Mesenchymal stem cell (in vitro differentiated cells and primary cell): Measurements from ENCODE around the gene ITGA4.

Experiments used
- DNase-seq: peaks from one replicate; pipeline ENCODE4 v3.0.0-alpha.2; 2013
- H2AFZ ChIP-seq: one replicate; pipeline ENCODE4 v1.6.1; 2013; ENCODE audit warnings: low read depth, mild to moderate bottlenecking, control low read depth, inconsistent platforms, low read length, moderate library complexity
- H2AK5ac ChIP-seq: 2 replicates; pipeline ENCODE4 v1.6.1; 2013; ENCODE audit warnings: low read length, moderate library complexity, mild to moderate bottlenecking, inconsistent platforms; ENCODE audit not compliant: severe bottlenecking
- H2BK120ac ChIP-seq: one replicate; pipeline ENCODE4 v1.6.1; 2013; ENCODE audit warnings: low read depth, mild to moderate bottlenecking, inconsistent platforms, low read length, moderate library complexity
- H2BK12ac ChIP-seq, 2 experiments: one replicate each; pipeline ENCODE4 v1.6.1; 2013; ENCODE audit warnings: inconsistent platforms in 2 of 2, low read length in 2 of 2, mild to moderate bottlenecking in 2 of 2, moderate library complexity in 2 of 2, control low read depth in 1 of 2
- H2BK15ac ChIP-seq: one replicate; pipeline ENCODE4 v1.6.1; 2013; ENCODE audit warnings: mild to moderate bottlenecking, low read depth, inconsistent platforms; ENCODE audit not compliant: poor library complexity, severe bottlenecking
- H2BK5ac ChIP-seq: 2 replicates; pipeline ENCODE4 v1.6.1; 2013; ENCODE audit warnings: low read depth, mild to moderate bottlenecking, low read length, control low read depth, inconsistent platforms; ENCODE audit not compliant: poor library complexity, severe bottlenecking
- H3K14ac ChIP-seq, 2 experiments: one replicate each; pipeline ENCODE4 v1.6.1; 2013; ENCODE audit warnings: inconsistent platforms in 2 of 2, low read length in 2 of 2, control low read depth in 1 of 2, mild to moderate bottlenecking in 1 of 2, moderate library complexity in 1 of 2
- H3K18ac ChIP-seq, 2 experiments: one replicate each; pipeline ENCODE4 v1.6.1; 2013; ENCODE audit warnings: inconsistent platforms in 2 of 2, low read length in 2 of 2, control low read depth in 1 of 2, low read depth in 1 of 2, mild to moderate bottlenecking in 1 of 2
- H3K23ac ChIP-seq, 2 experiments: one replicate each; pipeline ENCODE4 v1.6.1; 2013; ENCODE audit warnings: inconsistent platforms in 2 of 2, low read length in 2 of 2, mild to moderate bottlenecking in 2 of 2, moderate library complexity in 2 of 2, control low read depth in 1 of 2
- H3K27ac ChIP-seq: 2 replicates; pipeline ENCODE4 v1.5.1; 2013; ENCODE audit warnings: mild to moderate bottlenecking, moderate library complexity, low read length, control low read depth, inconsistent platforms; ENCODE audit not compliant: poor library complexity, severe bottlenecking
- H3K27me3 ChIP-seq, 2 experiments: 2 replicates each; pipeline versions ENCODE4 v1.6.1 to v1.7.0; 2013; ENCODE audit warnings: low read length in 2 of 2, mild to moderate bottlenecking in 2 of 2, moderate library complexity in 2 of 2, control low read depth in 1 of 2, inconsistent platforms in 1 of 2; ENCODE audit not compliant: control insufficient read depth in 1 of 2, insufficient read depth in 1 of 2
- H3K36me3 ChIP-seq, 2 experiments: 2 replicates each; pipeline versions ENCODE4 v1.6.1 to v1.7.0; 2013; ENCODE audit warnings: low read length in 2 of 2, control low read depth in 1 of 2, inconsistent platforms in 1 of 2, low read depth in 1 of 2, mild to moderate bottlenecking in 1 of 2; ENCODE audit not compliant: insufficient read depth in 2 of 2, control insufficient read depth in 1 of 2
- H3K4ac ChIP-seq, 2 experiments: one replicate each; pipeline ENCODE4 v1.6.1; 2013; ENCODE audit warnings: inconsistent platforms in 2 of 2, low read length in 2 of 2, mild to moderate bottlenecking in 2 of 2, moderate library complexity in 2 of 2, control low read depth in 1 of 2, low read depth in 1 of 2
- H3K4me1 ChIP-seq: 2 replicates; pipeline ENCODE4 v1.6.1; 2013; ENCODE audit warnings: low read depth, low read length, control low read depth; ENCODE audit not compliant: control insufficient read depth, insufficient read depth
- H3K4me2 ChIP-seq: 2 replicates; pipeline ENCODE4 v1.6.1; 2013; ENCODE audit warnings: low read length, mild to moderate bottlenecking, inconsistent platforms; ENCODE audit not compliant: poor library complexity, severe bottlenecking
- H3K4me3 ChIP-seq, 2 experiments: 2 replicates each; pipeline versions ENCODE4 v1.5.1 to v1.7.0; 2013; ENCODE audit warnings: low read length in 2 of 2, mild to moderate bottlenecking in 2 of 2, control low read depth in 1 of 2, low read depth in 1 of 2; ENCODE audit not compliant: insufficient read depth in 1 of 2
- H3K79me1 ChIP-seq: replicated peaks from 2 replicates; pipeline ENCODE4 v1.6.1; 2013; ENCODE audit warnings: mild to moderate bottlenecking, control low read depth, low read length, inconsistent platforms; ENCODE audit not compliant: poor library complexity, severe bottlenecking
- H3K9ac ChIP-seq: 2 replicates; pipeline ENCODE4 v1.7.0; 2013; ENCODE audit warnings: mild to moderate bottlenecking, low read length, moderate library complexity
- H3K9me3 ChIP-seq: 2 replicates; pipeline ENCODE4 v1.7.0; 2013; ENCODE audit warnings: mild to moderate bottlenecking, low read length; ENCODE audit not compliant: control insufficient read depth
- H4K8ac ChIP-seq: one replicate; pipeline ENCODE4 v1.6.1; 2013; ENCODE audit warnings: inconsistent platforms, mild to moderate bottlenecking, low read length, moderate library complexity
- H4K91ac ChIP-seq: one replicate; pipeline ENCODE4 v1.6.1; 2013; ENCODE audit warnings: mild to moderate bottlenecking, low read length, inconsistent platforms
- WGBS: methylation state at CpG from one replicate; pipeline ENCODE4 v1.1.7; 2013; ENCODE audit warnings: mixed read lengths; 5-methylcytosine and 5-hydroxymethylcytosine counted together

ITGA4 gene

DNA sequence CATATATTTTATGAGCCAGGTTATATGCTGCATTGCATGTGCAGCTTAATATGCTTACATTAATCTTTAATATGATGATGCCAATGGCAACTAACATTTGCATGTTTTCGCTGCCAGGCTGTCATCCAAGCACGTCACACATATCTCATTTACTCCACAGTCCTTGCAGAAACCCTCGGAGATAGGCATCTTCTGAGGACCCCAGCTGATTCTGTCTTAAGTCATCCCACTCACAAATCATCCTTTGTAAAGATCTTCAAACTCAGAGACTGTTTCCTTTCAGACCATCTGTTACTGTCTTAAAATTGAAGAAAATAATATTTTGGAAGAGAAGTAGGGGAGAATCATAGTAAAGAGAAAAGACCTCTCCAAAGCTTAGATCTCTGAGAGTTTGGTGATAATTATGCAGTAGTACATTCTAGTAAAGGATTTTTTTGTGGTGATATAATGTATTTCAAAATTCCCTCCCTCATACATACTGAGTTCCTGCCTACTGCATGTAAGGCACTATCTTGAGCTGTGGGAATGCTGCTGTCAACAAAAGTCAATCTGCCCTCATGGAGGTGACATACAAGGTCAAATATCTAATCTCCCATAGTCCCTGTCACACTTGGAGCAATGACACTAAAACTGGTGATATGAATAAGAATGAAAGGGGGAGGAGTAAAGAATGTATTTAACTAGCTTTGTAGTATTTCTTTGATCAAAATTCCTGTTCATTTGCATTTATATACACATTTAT is 11.0 kb downstream of the ITGA4 start:
- Histone ChIP-seq H3K4me1 (peaks cover 2% of the 10 kb centered on the region), H2AFZ (no peak overlapping the region), H3K18ac (peak overlapping the region in 1 of 2 experiments; percentile 52), H3K4me2 (no peak overlapping the region), H3K23ac (no peak overlapping the region), H4K91ac (no peak overlapping the region), H3K27ac (no peak overlapping the region), H3K36me3 (no peaks in the 10 kb centered on the region), H4K8ac (no peak overlapping the region), H2BK15ac (no peak overlapping the region), H2AK5ac (no peak overlapping the region), H2BK12ac (no peak overlapping the region), H2BK120ac (no peak overlapping the region), H3K27me3 (no peaks in the 10 kb centered on the region), H3K4me3 (no peak overlapping the region), H3K9ac (peak overlapping the region; percentile 3), H3K4ac (no peak overlapping the region), H3K79me1 (peaks cover 3% of the 10 kb centered on the region), H2BK5ac (no peak overlapping the region), H3K14ac (peak overlapping the region in 1 of 2 experiments; percentile 84), H3K9me3 (no peaks in the 10 kb centered on the region)
- no peak for DNase-seq
- 78% methylated on average over 3 of the region's 3 CpGs for WGBS

DNA sequence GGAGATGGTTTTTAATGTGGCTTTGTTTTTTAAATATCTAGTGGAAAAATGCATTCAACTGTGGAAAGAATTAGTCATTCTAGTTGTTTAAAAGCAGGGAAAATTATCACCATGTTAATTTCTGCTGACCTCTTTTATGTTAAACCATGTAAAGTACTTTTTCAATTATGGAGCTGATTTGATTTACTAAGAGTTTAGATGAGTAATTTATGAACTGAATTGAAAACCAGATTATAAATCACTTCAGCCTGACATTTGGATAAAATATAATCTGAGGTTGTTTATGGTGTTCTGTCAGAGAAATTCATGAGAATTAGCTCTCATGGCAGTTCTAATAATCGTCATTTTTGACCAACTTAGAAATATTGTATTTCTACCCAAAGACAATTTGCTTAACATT is 11.6 kb downstream of the ITGA4 start:
- Histone ChIP-seq H3K36me3 (no peaks in the 10 kb centered on the region), H2AK5ac (no peak overlapping the region), H4K91ac (no peak overlapping the region), H3K23ac (no peak overlapping the region), H3K4me1 (peaks cover 2% of the 10 kb centered on the region), H2BK15ac (no peak overlapping the region), H2BK12ac (no peak overlapping the region), H3K79me1 (peaks cover 3% of the 10 kb centered on the region), H3K9ac (no peak overlapping the region), H3K27me3 (no peaks in the 10 kb centered on the region), H3K4me3 (no peak overlapping the region), H3K4me2 (no peak overlapping the region), H2BK5ac (no peak overlapping the region), H3K18ac (no peak overlapping the region), H3K9me3 (no peaks in the 10 kb centered on the region), H3K14ac (no peak overlapping the region), H4K8ac (no peak overlapping the region), H2BK120ac (no peak overlapping the region), H3K27ac (no peak overlapping the region), H3K4ac (no peak overlapping the region), H2AFZ (no peak overlapping the region)
- no peak for DNase-seq
- WGBS: no CpG with 5 or more reads among the region's 1 CpG

DNA sequence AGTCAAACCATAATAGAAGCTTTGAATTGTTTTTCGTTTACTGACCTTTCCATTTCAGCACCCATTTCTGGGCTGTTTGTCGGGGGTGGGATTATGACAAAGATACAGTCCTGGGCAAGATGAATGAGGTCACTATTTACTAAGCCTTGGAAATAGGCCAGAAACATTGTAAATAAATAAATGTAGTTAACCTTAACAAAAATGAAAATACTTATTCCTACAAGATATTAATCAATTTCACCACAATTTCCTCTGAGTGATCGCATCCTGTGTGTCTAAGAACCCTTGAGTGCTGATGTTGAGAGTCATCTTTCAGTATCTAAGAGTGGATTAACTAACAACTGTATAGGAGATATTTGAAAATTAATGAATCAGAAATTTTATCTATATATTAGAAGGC is 14.0 kb downstream of the ITGA4 start:
- H3K4me1 ChIP-seq: peaks cover 2% of the 10 kb centered on the region

GRCh38 chr2:181471783-181472182 is 14.6 kb downstream of the ITGA4 start:
- Histone ChIP-seq H3K79me1 (peaks cover 3% of the 10 kb centered on the region), H2BK15ac (no peak overlapping the region), H3K4me2 (no peak overlapping the region), H3K23ac (no peak overlapping the region), H3K9ac (no peak overlapping the region), H2BK5ac (no peak overlapping the region), H3K36me3 (peaks cover 0 to 15% of the 10 kb centered on the region in 2 experiments), H3K4me3 (no peak overlapping the region), H2AFZ (no peak overlapping the region), H2AK5ac (no peak overlapping the region), H3K4me1 (peaks cover 2% of the 10 kb centered on the region), H2BK120ac (no peak overlapping the region), H3K18ac (no peak overlapping the region), H3K14ac (no peak overlapping the region), H3K27me3 (no peaks in the 10 kb centered on the region), H3K9me3 (no peaks in the 10 kb centered on the region), H3K27ac (no peak overlapping the region), H3K4ac (no peak overlapping the region), H4K91ac (no peak overlapping the region), H4K8ac (no peak overlapping the region), H2BK12ac (no peak overlapping the region)
- peak; percentile 47 for DNase-seq

More for the DNA sequence above, 14.0 kb downstream of the ITGA4 start:
- Histone ChIP-seq H3K79me1 (peaks cover 3% of the 10 kb centered on the region), H2AK5ac (no peak overlapping the region), H3K36me3 (peaks cover 0 to 10% of the 10 kb centered on the region in 2 experiments), H2BK120ac (no peak overlapping the region), H4K91ac (no peak overlapping the region), H3K23ac (no peak overlapping the region), H3K9me3 (no peaks in the 10 kb centered on the region), H2BK15ac (no peak overlapping the region), H2AFZ (no peak overlapping the region), H3K27ac (no peak overlapping the region), H3K9ac (no peak overlapping the region), H2BK12ac (no peak overlapping the region), H3K14ac (no peak overlapping the region), H3K4me3 (no peak overlapping the region), H3K27me3 (no peaks in the 10 kb centered on the region), H4K8ac (no peak overlapping the region), H3K4ac (no peak overlapping the region), H3K4me2 (no peak overlapping the region), H3K18ac (no peak overlapping the region), H2BK5ac (no peak overlapping the region)
- peak; percentile 36 for DNase-seq
- no CpG with 5 or more reads among the region's 3 CpGs for WGBS
